IMR-90 (cell line): ENCODE data around the gene SNAP29. TPM values are rescaled to one million over a fixed set of nuclear protein-coding genes. Genes with fewer than 3 reads are reported as not detected.

Experiments
- ATAC-seq: fragments of 200-7000 bp; cut with Tn5 transposase; 2 replicates; pipeline ENCODE4 v1.9.1; 2020; ENCODE audit warnings: low read depth, mild to moderate bottlenecking, moderate library complexity
- BruUV-seq: library from RNA; stranded (reverse); fragments of 400-500 nt; replicated peaks from 2 replicates; lab custom pipeline; 2021; lab: Mats Ljungman, UMichigan
- CTCF ChIA-PET: fragments of 300-600 bp; formaldehyde crosslinking; extraction: SDS; loops from one replicate; lab custom pipeline; 2021; ENCODE audit warnings: antibody characterized with exemption; lab: Yijun Ruan, JAX
- POLR2A ChIA-PET: fragments of 300-600 bp; sonication (Branson Sonifier 250); formaldehyde crosslinking; loops from one replicate; lab custom pipeline; 2022; ENCODE audit warnings: antibody characterized with exemption; ENCODE audit not compliant: unreplicated experiment; lab: Charles Lee
- DNase-seq: peaks from one replicate; pipeline ENCODE4 v3.0.0; 2013
- H2AFZ ChIP-seq: replicated peaks from 2 replicates; pipeline ENCODE3; 2013; ENCODE audit warnings: low read length, mild to moderate bottlenecking; ENCODE audit not compliant: poor library complexity
- H2AK5ac ChIP-seq: 2 replicates; pipeline ENCODE4 v1.6.1; 2013; ENCODE audit warnings: low read depth, low read length, inconsistent platforms
- H2AK9ac ChIP-seq: replicated peaks from 2 replicates; pipeline ENCODE3; 2013; ENCODE audit warnings: mild to moderate bottlenecking, low read depth, low read length, moderate library complexity; ENCODE audit not compliant: poor library complexity
- H2BK120ac ChIP-seq: 2 replicates; pipeline ENCODE4 v1.6.1; 2013; ENCODE audit warnings: low read depth, low read length, inconsistent platforms
- H2BK15ac ChIP-seq: 3 replicates; pipeline ENCODE4 v1.6.1; 2013; ENCODE audit warnings: low read depth, low read length, inconsistent platforms
- H2BK20ac ChIP-seq: 2 replicates; pipeline ENCODE4 v1.6.1; 2013; ENCODE audit warnings: low read depth, mild to moderate bottlenecking, inconsistent platforms, low read length, moderate library complexity
- H2BK5ac ChIP-seq: 2 replicates; pipeline ENCODE4 v1.6.1; 2013; ENCODE audit warnings: mild to moderate bottlenecking, low read depth, low read length, inconsistent platforms; ENCODE audit not compliant: poor library complexity, severe bottlenecking
- H3K14ac ChIP-seq: replicated peaks from 2 replicates; pipeline ENCODE4 v1.6.1; 2013; ENCODE audit warnings: low read depth, low read length, inconsistent platforms
- H3K18ac ChIP-seq: 2 replicates; pipeline ENCODE4 v1.6.1; 2013; ENCODE audit warnings: low read depth, low read length, control low read depth
- H3K23ac ChIP-seq: 2 replicates; pipeline ENCODE4 v1.6.1; 2013; ENCODE audit warnings: low read depth, low read length, inconsistent platforms
- H3K27ac ChIP-seq: 2 replicates; pipeline ENCODE4 v1.5.1; 2013; ENCODE audit warnings: mild to moderate bottlenecking, control low read depth, low read length; ENCODE audit not compliant: insufficient read depth
- H3K27me3 ChIP-seq: 2 replicates; pipeline ENCODE4 v1.6.1; 2013; ENCODE audit warnings: low read length; ENCODE audit not compliant: control insufficient read depth, insufficient read depth
- H3K36me3 ChIP-seq: 2 replicates; pipeline ENCODE4 v1.6.1; 2013; ENCODE audit warnings: low read length, mixed read lengths; ENCODE audit not compliant: control insufficient read depth, insufficient read depth
- H3K4ac ChIP-seq: 2 replicates; pipeline ENCODE4 v1.6.1; 2013; ENCODE audit warnings: low read depth, low read length, inconsistent platforms
- H3K4me1 ChIP-seq: 2 replicates; pipeline ENCODE4 v1.6.1; 2013; ENCODE audit warnings: low read length, mixed read lengths; ENCODE audit not compliant: control insufficient read depth, insufficient read depth
- H3K4me2 ChIP-seq: 2 replicates; pipeline ENCODE4 v1.6.1; 2013; ENCODE audit warnings: low read depth, mild to moderate bottlenecking, control low read depth, low read length, moderate library complexity
- H3K4me3 ChIP-seq: 2 replicates; pipeline ENCODE4 v1.5.1; 2013; ENCODE audit warnings: low read depth, mild to moderate bottlenecking, control low read depth, low read length, moderate library complexity; ENCODE audit not compliant: insufficient read depth
- H3K56ac ChIP-seq: 2 replicates; pipeline ENCODE4 v1.6.1; 2013; ENCODE audit warnings: low read length, inconsistent platforms; ENCODE audit not compliant: insufficient read depth; ENCODE audit errors: extremely low read depth
- H3K79me1 ChIP-seq, 2 experiments: 2 replicates each; pipeline ENCODE4 v1.6.1; 2013; ENCODE audit warnings: low read length in 2 of 2, inconsistent platforms in 1 of 2, low read depth in 1 of 2
- H3K9ac ChIP-seq: 2 replicates; pipeline ENCODE4 v1.6.1; 2013; ENCODE audit warnings: low read depth, low read length, control low read depth
- H3K9me1 ChIP-seq: 2 replicates; pipeline ENCODE4 v1.6.1; 2013; ENCODE audit warnings: low read length, inconsistent platforms; ENCODE audit not compliant: insufficient read depth
- H3K9me3 ChIP-seq: 2 replicates; pipeline ENCODE4 v1.6.1; 2013; ENCODE audit warnings: low read length; ENCODE audit not compliant: control insufficient read depth, insufficient read depth
- H4K20me1 ChIP-seq: 2 replicates; pipeline ENCODE4 v1.6.1; 2013; ENCODE audit warnings: low read length, inconsistent platforms; ENCODE audit not compliant: insufficient read depth
- H4K5ac ChIP-seq: 2 replicates; pipeline ENCODE4 v1.6.1; 2013; ENCODE audit warnings: mild to moderate bottlenecking, low read depth, low read length, control low read depth
- H4K8ac ChIP-seq, 2 experiments: 2 replicates each; pipeline ENCODE4 v1.6.1; 2013; ENCODE audit warnings: low read depth in 2 of 2, low read length in 2 of 2, control low read depth in 1 of 2, inconsistent platforms in 1 of 2
- H4K91ac ChIP-seq: 2 replicates; pipeline ENCODE4 v1.6.1; 2013; ENCODE audit warnings: low read depth, low read length, inconsistent platforms; ENCODE audit not compliant: insufficient read depth
- BHLHE40 ChIP-seq: fragments of 150-350 bp; IDR thresholded peaks from 2 replicates; pipeline ENCODE4 v1.6.1; 2016; ENCODE audit warnings: mild to moderate bottlenecking, low read depth, low read length
- CEBPB ChIP-seq: IDR thresholded peaks from 2 replicates; pipeline ENCODE4 v1.6.1; 2012; ENCODE audit warnings: low read depth, low read length, improper control_type of control experiment
- CHD1 ChIP-seq: IDR thresholded peaks from 2 replicates; pipeline ENCODE4 v1.6.1; 2012; ENCODE audit warnings: low read depth, low read length, improper control_type of control experiment
- CTCF ChIP-seq: conservative IDR thresholded peaks from 2 replicates; pipeline ENCODE4 v1.5.1; 2012; ENCODE audit warnings: mild to moderate bottlenecking, low read depth, low read length, improper control_type of control experiment
- ELK1 ChIP-seq: fragments of 150-350 bp; IDR thresholded peaks from 2 replicates; pipeline ENCODE4 v1.6.1; 2016; ENCODE audit warnings: low read depth, mild to moderate bottlenecking, low read length, moderate library complexity, borderline replicate concordance
- FOS ChIP-seq: fragments of 150-350 bp; IDR thresholded peaks from 2 replicates; pipeline ENCODE4 v1.6.1; 2016; ENCODE audit warnings: low read depth, low read length
- MAFK ChIP-seq: IDR thresholded peaks from 2 replicates; pipeline ENCODE4 v1.6.1; 2012; ENCODE audit warnings: low read depth, low read length, improper control_type of control experiment
- MAZ ChIP-seq: IDR thresholded peaks from 2 replicates; pipeline ENCODE4 v1.6.1; 2012; ENCODE audit warnings: low read depth, mild to moderate bottlenecking, low read length, improper control_type of control experiment, moderate library complexity, borderline replicate concordance
- MXI1 ChIP-seq: IDR thresholded peaks from 2 replicates; pipeline ENCODE4 v1.6.1; 2012; ENCODE audit warnings: low read depth, mild to moderate bottlenecking, low read length, moderate library complexity, borderline replicate concordance
- NFE2L2 ChIP-seq: fragments of 150-350 bp; IDR thresholded peaks from 2 replicates; pipeline ENCODE4 v1.6.1; 2016; ENCODE audit warnings: low read depth, mild to moderate bottlenecking, low read length
- RCOR1 ChIP-seq: IDR thresholded peaks from 2 replicates; pipeline ENCODE4 v1.6.1; 2012; ENCODE audit warnings: mild to moderate bottlenecking, low read length, improper control_type of control experiment; ENCODE audit not compliant: insufficient replicate concordance
- RFX5 ChIP-seq: IDR thresholded peaks from 2 replicates; pipeline ENCODE4 v1.8.0; 2012; ENCODE audit warnings: low read depth, mild to moderate bottlenecking, low read length, moderate library complexity
- SMC3 ChIP-seq: fragments of 150-350 bp; IDR thresholded peaks from 2 replicates; pipeline ENCODE4 v1.6.1; 2016; ENCODE audit warnings: low read depth, mild to moderate bottlenecking, antibody characterized with exemption, low read length, moderate library complexity
- USF2 ChIP-seq: fragments of 150-350 bp; IDR thresholded peaks from 2 replicates; pipeline ENCODE4 v1.6.1; 2017; ENCODE audit warnings: mild to moderate bottlenecking, antibody characterized with exemption, low read length, low read depth
- WGBS, 2 experiments: methylation state at CpG; one replicate each; pipeline versions ENCODE4 v1.1.5 to v1.1.7; 2013; ENCODE audit warnings: missing lambda C conversion rate in 2 of 2; ENCODE audit not compliant: insufficient read length in 1 of 2; ENCODE audit errors: extremely low coverage in 2 of 2; 5-methylcytosine and 5-hydroxymethylcytosine counted together
- dilution Hi-C: fragments of 300-500 bp; cut with HindIII; formaldehyde crosslinking; loops from one replicate; pipeline ENCODE4 v1.14.3; 2018; ENCODE audit warnings: low sequenced_read_pairs; ENCODE audit not compliant: unreplicated experiment
- in situ Hi-C: fragments of 300-500 bp; cut with MboI; formaldehyde crosslinking; loops from 3 replicates; pipeline ENCODE4 v1.14.3; 2019; ENCODE audit warnings: low sequenced_read_pairs, inconsistent platforms, mixed read lengths
- intact Hi-C: fragments of 100-400 bp; cut with micrococcal nuclease; formaldehyde crosslinking; loops from 2 replicates; pipeline ENCODE4 v1.10.0; 2022
- polyA plus RNA-seq, 3 experiments: library from polyadenylated mRNA; depleted of rRNA; stranded (reverse); fragments of >200 nt; gene quantifications; 2 replicates each; pipeline ENCODE4 v1.2.3, GENCODE V29; 2012; ENCODE audit warnings: low replicate concordance in 1 of 3
- total RNA-seq: library from RNA; depleted of rRNA; stranded (reverse); fragments of >200 nt; gene quantifications from 2 replicates; pipeline ENCODE4 v1.2.3, GENCODE V29; 2012

Gene SNAP29
- total and polyA plus RNA-seq, 2 of the 4 experiments (the other 2 are of a cell fraction): 10.6 to 29.5 TPM

- no peaks in the 10 kb centered on the region for H3K27me3 ChIP-seq
- H4K5ac ChIP-seq: no peak overlapping the region
- H3K14ac ChIP-seq: no peak overlapping the region
- H2AFZ ChIP-seq: no peak overlapping the region
- H3K18ac ChIP-seq: no peak overlapping the region
- H4K20me1 ChIP-seq: no peaks in the 10 kb centered on the region
- H3K56ac ChIP-seq: no peak overlapping the region
- no peak for TF ChIP-seq FOS
- TF ChIP-seq RFX5: no peak
- TF ChIP-seq CHD1: no peak
- TF ChIP-seq MAFK: no peak
- no peak for TF ChIP-seq USF2
- TF ChIP-seq CEBPB: no peak
- no peak for TF ChIP-seq SMC3
- TF ChIP-seq NFE2L2: no peak
- no peak for TF ChIP-seq BHLHE40
- no peak for TF ChIP-seq ELK1
- no peak for TF ChIP-seq RCOR1
- no peak for TF ChIP-seq MXI1
- TF ChIP-seq CTCF: no peak
- no peak for TF ChIP-seq MAZ
- H3K9me3 ChIP-seq: no peaks in the 10 kb centered on the region
- H3K9me1 ChIP-seq: 0 out of 2 replicates have a peak, but pooled peaks cover 3% of the 10 kb centered on the region
- no peak overlapping the region for H3K4me3 ChIP-seq
- DNase-seq (no peak), ATAC-seq (no peak)
- no peaks in the 10 kb centered on the region for H3K79me1 ChIP-seq
- 63% methylated on average over 2 of the region's 6 CpGs; no CpG with 5 or more reads in 1 of the 2 experiments for WGBS, 2 experiments
- ChIA-PET CTCF (interaction anchor here (0.6 to 0.7 kb wide), 2 partner anchors 8 to 12 kb away, joined by 4 to 8 read pairs; no protein-coding TSS in a partner anchor), POLR2A (no interaction called here)
- H3K27ac ChIP-seq: no peak overlapping the region
- in situ Hi-C loops: no loop called here
- H3K36me3 ChIP-seq: no peaks in the 10 kb centered on the region
- dilution Hi-C loops: no loop called here
- H2AK5ac ChIP-seq: no peak overlapping the region
- no peak overlapping the region for H2BK120ac ChIP-seq
- intact Hi-C loops: loop anchor here (10.0 kb wide), 1 partner anchor 105 kb away; no protein-coding TSS in a partner anchor
- no peak overlapping the region for H2BK5ac ChIP-seq
- no peak overlapping the region for H4K8ac ChIP-seq
- no peak overlapping the region for H3K4ac ChIP-seq
- no TSS peak for BruUV-seq
- no peak overlapping the region for H3K23ac ChIP-seq
- H3K9ac ChIP-seq: no peak overlapping the region
- H3K4me1 ChIP-seq: peaks cover 6% of the 10 kb centered on the region; the same call in 1 of the 2 replicates
- no peak overlapping the region for H2BK20ac ChIP-seq
- no peak overlapping the region for H2AK9ac ChIP-seq
- no peak overlapping the region for H2BK15ac ChIP-seq
- no peak overlapping the region for H3K4me2 ChIP-seq
- H4K91ac ChIP-seq: no peak overlapping the region
Measured at GRCh38 chr22:20909543-20910303, 50.9 kb downstream of the SNAP29 start.
